GM19452 (cell line): Measurements from ENCODE around the gene CMBL.
"Not testable (repeated sequence)": the region's sequence is repeated elsewhere in the genome, so short reads cannot be mapped to it uniquely, and the experiment has no call there.

Experiments used
- ATAC-seq: cut with Tn5 transposase; IDR thresholded peaks from one replicate; pipeline ENCODE4 v1.9.1; 2021; ENCODE audit not compliant: unreplicated experiment

The CMBL gene

DNA sequence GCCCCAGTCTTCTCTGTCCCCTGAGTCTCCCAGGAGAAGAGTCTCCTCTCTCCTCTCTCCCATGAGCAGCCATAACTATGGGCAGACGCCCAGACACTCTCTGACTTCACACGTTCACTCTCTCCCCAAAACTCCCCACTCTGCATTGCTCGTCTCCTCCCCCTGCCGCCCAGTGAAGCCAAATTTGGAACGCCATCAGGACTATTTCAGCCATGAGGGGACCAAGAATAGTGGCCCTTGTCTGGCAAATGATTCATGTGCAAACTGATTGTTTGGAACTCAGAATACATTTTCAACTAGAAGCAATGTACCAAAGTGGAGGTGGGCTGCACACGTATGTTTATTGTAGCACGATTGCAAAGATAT, 20.9 kb downstream of the CMBL start:
- ATAC-seq, result no peak

DNA sequence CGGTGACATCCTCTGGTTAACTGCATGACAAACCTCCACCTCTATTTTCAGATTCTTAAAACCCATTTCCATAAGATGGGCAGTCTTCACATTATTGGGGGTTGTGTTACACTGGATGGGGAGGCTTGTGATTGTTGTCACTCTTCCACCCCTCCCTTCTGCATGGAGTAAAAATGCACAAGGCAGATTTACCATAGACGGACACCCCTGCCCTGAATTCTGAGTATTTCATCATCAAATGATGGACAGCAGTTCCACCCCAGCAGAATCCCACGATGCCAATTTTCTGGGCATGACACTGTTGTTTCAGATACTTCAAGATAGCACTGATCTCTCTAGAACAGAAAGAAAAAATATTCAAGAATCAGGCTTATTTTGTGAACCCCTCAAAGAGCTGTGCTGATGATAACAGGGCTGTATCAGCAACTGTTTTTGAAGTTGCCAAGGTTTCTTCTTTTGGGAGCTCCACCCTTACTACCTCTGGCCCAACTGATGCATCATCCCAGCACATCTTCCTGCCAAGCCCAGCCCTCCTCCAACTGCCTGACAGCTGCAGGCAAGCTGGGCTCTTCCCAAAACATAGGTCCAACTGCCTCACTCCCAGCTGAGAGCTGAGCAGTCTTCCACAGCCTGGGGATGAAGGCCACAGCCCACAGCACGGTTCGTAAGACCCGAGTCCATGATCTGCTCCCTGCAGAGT, 21.4 kb downstream of the CMBL start:
- no peak for ATAC-seq

DNA sequence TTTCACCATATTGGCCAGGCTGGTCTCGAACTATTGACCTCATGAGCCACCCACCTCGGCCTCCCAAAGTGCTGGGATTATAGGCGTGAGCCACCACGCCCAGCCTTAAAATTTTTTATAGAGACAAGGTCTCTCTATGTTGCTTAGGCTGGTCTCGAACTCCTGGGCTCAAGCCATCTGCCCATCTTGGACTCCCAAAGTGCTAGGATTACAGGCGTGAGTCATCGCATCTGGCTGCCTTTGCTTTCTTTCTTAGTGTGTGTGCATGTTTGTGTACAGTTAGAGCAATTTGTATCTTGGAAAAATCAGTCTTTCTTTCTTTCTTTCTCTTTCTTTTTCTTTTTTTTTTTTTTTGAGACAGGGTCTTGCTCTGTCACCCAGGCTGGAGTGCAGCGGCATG, 22.3 kb downstream of the CMBL start:
- not testable (repeated sequence) for ATAC-seq

DNA sequence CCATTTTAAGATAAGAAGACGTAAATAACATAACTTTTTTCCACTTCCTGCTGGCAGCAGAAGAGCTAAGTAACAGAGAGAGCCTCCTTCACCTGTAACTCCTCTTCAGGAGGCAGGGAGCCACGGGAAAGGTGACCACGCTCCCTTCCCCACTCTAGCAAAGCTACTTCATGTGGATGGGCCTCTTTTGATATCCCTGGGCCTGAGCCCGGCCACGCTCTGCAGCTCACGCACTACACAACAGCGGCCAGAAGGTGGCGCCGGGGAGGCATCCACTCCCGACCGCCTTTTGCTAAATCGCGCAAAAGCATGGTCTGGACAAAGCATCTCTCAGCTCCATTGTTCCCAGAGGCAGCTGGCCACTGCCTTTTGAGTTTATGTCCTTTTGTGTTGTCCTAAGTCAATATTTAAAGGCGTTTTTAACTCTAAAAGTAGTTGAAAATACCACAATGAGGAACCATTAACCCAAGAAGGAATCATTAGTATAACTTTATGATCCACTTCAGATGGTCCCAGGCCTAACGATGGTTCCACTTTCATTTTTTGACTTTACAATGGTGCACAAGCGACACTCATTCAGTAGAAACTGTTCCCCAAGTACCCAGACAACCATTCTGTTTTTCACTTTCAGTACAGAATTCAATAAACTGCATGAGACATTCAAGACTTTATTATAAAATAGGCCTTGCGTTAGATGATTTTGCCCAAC, 23.6 kb downstream of the CMBL start:
- peak; percentile 97 for ATAC-seq

DNA sequence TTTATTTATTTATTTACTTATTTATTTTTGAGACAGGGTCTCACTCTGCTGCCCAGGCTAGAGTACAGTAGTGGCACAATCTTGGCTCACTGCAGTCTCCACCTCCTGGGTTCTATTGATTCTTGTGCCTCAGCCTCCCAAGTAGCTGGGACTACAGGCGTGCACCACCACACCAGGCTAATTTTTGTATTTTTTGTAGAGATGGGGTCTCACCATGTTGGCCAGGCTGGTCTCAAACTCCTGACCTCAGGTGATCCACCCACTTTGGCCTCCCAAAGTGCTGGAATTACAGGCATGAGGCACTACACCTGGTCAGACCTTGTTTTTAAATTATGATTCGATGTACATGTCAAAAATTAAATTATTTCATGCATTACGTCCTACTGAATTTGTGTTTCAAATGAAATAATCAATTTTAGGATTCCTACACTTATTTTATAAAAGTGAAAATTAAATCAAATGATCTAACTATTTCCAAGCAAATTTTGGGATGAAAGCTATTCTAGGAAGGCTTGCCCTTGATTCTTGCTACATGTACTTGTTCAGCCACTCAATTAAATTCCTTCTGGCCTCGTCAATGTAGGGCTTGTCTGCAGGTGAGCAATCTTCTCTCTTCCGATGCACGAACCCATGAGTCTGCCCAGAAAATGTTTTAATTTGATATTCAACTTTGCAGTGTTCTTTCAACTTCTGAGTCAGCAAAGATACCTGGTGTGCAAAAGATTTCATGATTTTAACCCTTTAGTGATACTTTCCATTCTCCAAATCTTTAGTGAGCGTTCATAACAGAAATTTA, 27.6 kb downstream of the CMBL start:
- ATAC-seq, result no peak

DNA sequence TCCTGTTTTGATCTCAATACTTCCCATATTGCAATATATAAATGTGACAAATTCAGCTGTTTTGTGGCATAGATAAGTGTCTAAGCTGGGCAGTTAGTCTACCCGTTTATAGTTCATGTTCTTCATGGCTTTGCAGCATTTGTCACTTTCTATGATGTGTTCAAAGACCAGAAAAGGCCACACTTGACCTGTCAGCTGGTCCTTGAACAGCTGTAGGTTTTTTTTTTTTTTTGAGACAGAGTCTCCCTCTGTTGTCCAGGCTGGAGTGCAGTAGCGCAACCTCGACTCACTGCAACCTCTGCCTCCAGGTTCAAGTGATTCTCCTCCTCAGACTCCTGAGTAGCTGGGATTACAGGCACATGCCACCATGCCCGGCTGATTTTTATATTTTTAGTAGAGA, 28.4 kb downstream of the CMBL start:
- no peak for ATAC-seq

DNA sequence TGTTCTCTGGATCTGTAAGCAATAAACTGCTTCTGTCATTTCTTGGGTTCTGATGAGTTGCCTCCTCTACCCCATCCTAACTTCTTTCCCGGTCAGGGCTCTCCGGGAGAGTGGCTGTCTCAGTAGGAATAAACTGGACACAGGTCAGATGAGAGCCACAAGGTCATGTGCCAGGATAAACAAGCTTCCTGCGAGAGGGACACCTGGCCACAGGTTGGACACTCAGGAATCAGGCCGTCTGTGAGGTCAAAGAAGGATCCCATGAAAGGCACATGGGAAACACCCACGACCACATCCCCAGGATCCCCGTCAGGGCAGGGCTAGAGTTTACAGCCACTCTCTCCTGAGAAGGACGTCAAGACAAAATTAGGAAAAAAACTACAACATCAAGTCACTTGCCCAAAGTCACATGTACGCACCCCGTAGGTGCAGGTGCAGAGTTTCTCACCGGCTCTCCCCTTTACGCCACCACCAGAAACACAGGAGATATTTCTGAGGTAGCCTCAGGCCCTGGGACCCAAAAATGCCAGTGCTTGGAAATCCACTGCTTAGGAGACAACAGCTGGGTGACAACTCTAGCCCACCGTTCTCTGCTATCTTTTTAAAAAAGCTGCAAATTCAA, 28.9 kb downstream of the CMBL start:
- ATAC-seq, result no peak

DNA sequence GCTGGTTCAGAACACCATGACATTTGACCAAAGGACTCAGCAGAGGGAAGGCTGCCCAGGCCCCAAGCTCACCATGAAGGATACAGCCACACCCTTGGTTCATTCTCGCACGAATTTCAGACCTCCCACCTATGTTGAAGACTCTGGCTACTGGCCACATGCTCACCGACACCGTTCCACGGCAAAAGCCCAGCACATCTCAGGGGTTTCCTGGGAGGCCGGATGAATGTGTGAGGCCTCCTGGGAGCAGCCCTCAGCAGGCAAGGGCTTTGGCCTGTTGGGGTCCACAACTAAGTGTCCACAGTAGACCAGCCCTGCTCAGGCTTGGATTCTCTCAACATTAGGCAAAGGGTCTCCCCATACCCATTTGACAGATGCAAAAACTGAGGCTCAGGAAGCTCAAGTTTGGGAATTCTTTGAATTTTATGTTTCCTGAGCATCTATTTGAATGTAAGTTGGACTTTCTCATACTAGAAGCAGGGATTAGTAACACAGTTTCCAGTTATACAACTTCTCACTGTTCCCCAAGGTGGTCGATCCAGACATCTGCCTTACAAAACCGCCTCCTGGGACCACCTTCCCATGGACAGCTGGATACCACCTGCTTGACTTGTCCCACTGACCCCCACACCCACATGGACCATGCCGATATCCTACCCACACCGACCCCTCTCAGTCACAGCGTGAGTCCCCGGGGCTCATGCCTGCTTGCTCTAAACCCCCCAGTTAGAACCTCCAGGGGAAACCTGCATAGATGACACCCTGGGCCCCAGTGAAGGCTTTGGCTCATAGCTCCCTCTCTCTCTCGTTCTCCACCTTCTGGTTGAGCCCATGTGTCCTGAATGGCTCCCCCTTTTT, 29.7 kb downstream of the CMBL start:
- no peak for ATAC-seq

DNA sequence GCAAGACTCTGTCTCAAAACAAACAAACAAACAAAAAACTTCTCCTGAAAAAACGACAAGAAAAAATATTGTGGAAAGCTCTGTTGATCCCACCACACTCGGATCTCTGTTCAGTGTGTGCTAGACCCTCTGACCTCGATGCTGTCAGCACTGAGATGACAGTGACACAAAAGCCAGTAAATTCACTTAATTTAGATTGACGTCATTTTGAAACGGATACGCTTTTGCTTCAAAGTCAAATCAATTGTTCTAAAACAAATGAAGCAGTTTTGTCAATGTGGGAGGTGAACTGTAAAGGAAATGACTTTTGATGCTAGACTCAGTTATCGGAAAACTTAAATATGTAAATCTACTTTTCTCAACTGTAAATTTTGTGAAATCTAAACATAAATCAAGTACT, 31.0 kb downstream of the CMBL start:
- no peak for ATAC-seq

DNA sequence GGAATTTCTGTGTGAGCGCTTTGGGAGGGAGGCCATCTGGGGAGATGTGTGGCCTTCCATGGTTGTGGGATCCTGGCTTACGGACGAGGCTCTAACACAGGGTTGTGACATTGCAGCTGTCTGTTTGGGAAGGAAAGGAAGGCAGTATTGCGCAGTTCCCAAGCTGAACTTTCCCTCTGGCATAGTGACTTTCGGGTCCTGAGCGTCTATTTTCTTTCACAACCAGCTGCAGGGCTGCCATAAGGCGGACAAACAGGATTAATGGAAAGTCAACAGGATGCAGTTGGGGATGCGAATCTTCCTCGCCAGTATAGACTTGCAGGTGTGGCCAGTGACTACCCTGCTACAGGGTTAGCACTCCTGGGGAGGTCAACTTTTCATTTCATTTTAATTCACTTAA, 31.7 kb downstream of the CMBL start:
- no peak for ATAC-seq

DNA sequence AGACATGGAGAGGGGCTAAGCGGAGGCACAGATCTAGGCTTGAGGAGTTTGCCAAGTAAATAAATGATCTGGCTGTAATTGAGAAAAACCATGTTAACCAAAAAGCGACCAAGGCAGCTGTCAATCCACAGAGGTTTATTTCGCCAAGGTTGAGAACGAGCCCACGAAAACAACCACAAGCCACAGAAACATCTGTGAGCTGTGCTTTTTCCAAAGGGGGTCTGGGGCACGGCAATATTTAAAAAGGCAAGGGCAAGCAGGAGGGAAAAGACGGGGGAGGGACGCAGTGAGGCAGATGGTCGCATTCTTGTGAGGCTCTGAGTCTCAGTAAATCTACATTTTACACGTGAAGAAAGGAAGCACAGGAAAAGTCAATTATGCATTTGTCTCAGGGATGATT, 32.2 kb downstream of the CMBL start:
- ATAC-seq, result no peak

DNA sequence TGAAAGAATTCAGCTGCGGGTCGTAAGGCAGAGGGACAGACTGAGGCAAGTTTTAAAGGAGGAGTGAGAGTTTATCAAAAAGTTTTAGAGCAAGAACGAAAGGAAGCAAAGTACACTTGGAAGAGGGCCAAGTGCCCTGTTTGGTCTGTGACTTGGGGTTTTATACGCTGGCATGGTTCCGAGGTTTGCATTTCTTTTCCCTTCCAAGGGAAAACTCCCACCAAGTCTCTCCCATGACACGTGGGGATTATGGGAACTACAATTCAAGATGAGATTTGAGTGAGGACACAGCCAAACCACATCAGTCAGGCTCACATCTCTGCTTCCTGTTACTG, 34.9 kb downstream of the CMBL start:
- ATAC-seq, result not testable (repeated sequence)

DNA sequence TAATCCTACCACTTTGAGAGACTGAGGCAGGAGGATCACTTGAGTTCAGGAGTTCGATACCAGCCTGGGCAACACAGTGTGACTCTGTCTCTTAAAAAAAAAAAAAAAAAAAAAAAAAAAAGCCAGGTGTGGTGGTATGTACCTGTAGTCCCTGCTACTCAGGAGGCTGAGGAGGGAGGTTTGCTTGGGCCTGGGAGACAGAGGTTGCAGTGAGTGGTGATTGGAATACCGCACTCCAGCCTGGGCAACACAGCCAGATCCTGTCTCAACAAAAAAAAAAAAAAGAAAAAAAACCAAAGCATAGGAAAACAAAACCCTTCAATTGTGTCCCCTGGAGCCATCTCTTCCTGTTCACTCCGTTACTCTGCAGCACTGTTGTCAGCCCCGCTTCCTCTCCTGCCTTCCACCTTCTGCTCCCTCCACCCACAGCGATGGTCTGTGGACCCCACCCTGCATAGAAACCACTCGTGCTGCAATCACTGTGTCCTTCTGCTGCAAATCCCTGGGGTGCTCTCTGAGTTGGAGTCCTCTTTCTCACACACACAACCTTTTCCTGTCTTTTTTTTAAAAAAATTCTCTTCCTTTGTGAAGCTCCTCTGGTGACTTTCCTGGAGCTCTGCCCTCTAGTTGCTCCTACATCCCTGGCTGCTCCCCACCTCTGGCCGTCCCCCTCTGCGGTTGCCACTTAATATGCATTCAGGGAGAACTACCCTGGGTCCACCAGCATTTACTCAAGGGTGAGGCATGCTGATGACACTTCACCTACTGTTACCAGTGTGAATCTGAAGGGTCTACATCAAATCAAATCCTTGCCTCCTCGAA, 35.4 kb downstream of the CMBL start:
- no peak for ATAC-seq

DNA sequence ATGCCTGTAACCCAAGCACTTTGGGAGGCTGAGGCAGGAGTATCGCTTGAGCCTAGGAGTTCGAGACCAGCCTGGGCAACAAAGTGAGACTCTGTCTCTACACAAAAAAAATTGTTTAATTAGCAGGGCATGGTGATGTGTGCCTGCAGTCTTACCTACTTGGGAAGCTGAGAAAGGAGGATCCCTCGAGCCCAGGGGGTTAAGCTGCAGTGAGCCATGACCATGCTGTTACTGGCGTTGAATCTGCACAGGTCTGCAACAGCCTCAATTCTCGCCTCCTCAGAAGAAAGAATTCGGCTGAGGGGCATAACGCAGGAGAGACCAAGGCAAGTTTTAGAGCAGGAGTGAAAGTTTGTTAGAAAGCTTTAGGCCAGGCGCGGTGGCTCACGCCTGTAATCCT, 39.6 kb downstream of the CMBL start:
- no peak for ATAC-seq

DNA sequence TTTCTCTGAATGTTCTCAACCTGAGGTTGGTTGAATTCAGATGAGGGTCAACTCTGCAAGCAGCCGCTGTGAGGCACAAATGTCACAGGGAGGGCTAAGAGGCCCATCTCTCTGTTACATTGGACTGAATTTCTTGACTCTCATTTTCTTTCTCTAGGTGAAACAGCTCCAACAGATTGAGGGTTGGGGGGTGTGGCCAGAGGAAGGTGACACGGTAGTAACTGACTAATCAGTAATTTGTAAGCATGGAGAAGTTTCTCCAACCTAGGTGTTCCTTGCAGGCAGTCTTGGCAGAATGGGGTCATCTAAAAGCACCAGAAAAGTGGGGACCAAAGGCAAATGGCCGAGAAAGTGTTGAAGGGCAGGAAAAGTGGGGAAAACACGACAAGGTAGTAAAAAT, 40.9 kb downstream of the CMBL start:
- no peak for ATAC-seq

DNA sequence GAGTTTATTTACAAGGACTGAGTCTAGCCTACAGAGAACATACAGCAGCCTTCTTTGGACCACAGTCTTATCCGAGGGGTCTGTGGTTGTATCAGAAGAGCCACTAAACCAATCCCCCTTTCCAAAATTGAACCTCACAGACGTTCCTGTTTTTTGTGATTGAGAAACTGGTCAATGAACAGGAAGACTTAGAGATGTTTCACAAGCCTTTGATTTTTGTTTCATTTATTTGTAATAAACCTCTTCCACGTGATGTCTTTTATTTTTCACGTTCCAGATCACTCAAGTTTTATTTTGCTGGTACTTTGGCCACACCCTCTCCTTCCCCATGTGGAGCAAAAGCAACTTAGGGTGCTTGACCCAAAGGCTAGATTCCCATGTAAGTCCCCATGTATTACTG, 41.6 kb downstream of the CMBL start:
- no peak for ATAC-seq

DNA sequence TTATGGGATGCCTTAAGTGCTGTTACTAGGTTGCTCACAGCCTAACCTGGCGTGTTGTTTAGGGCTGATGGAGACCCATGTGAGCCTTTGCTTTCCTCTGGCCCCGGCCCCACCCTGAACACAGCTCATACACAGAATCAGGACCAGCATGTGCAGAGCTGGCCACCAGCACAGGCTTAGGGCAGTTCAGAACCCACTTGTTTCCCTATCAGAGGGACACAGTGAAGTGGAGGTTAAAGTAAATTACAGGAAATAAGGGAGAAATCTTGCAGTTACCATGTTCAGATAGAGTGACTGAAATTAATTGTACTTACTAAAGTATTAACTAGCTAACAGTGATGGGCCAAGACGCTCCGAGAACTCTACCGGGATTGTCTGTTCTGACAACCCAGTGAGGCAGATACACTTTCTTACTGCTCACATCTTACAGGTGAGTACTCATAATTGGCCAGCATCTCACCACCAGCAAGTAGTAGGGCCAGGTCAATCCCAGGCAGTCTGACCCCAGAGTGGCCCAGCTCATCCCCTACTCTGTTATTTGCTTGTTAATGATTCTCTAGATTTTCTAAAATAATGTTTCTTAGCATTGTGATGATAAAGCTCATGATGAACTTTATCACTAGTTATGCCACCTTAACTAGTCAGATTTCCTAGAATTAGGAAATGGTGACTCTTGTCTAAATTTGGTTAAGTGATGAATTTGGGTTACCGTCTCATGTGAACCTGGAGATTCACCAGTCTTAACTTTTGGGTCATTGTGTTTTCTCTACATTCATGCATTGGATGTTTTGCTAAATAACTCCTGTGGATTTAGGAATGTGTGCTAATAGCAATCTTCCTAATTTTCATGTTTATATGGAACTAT, 42.2 kb downstream of the CMBL start:
- ATAC-seq, result no peak

DNA sequence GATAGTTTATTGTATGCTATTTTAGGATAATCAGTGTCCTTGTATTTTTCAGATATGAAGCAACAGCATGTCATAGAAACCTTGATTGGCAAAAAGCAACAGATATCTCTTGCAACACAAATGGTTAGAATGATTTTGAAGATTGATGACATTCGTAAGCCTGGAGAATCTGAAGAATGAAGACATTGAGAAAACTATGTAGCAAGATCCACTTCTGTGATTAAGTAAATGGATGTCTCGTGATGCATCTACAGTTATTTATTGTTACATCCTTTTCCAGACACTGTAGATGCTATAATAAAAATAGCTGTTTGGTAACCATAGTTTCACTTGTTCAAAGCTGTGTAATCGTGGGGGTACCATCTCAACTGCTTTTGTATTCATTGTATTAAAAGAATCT, 43.1 kb downstream of the CMBL start:
- ATAC-seq, result no peak

DNA sequence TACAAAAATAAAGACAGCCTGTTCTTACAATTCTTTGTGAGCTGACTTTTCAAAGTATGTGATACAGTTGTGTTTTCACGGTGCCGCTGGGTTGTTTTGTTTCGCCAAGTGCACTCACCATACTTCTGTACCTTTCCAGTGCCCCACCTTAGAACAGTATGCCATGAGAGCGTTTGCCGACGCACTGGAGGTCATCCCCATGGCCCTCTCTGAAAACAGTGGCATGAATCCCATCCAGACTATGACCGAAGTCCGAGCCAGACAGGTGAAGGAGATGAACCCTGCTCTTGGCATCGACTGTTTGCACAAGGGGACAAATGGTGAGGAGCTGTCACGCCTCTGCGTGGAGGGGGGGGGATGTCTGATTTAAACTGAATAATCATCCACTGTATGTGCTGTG, 44.7 kb downstream of the CMBL start:
- no peak for ATAC-seq
